ENCODE data around the gene IL1A.

GRCh38 chr2:112827009-112827408 lies 42.7 kb upstream of the IL1A start:
- no peak for TF ChIP-seq CTCF (IDR thresholded peaks at IDR 0.05)
- TF ChIP-seq POLR2A (IDR thresholded peaks at IDR 0.05), result no peak

Data from upper lobe of left lung (tissue), 4 donors.